ENCODE measurements around the gene AFG1L. TPM values are rescaled to one million over a fixed set of nuclear protein-coding genes. Genes with fewer than 3 reads are reported as not detected.
"Not testable (repeated sequence)": the region's sequence is repeated elsewhere in the genome, so short reads cannot be mapped to it uniquely, and the experiment has no call there.

The AFG1L gene
- total RNA-seq, 2 donors from 2014 or later: 4.6 to 5.0 TPM

GRCh38 chr6:108524528-108525248, 229.8 kb downstream of the AFG1L start:
- Mint-ChIP-seq H3K36me3 (no peaks in the 10 kb centered on the region), H3K4me3 (no peak overlapping the region), H3K27me3 (no peaks in the 10 kb centered on the region), H3K9me3 (no peaks in the 10 kb centered on the region), H3K4me1 (ENCODE audit: low read depth in 2 of 2) (no peaks in the 10 kb centered on the region), H3K27ac (no peak overlapping the region)
- no peak for ATAC-seq
- no peak for DNase-seq (ENCODE audit: low spot score)

- peak; percentile 27 to 28 for ATAC-seq
- no peak overlapping the region for H3K4me3 Mint-ChIP-seq
- H3K27me3 Mint-ChIP-seq: no peaks in the 10 kb centered on the region
- DNase-seq (ENCODE audit: low spot score): no peak
- no peaks in the 10 kb centered on the region for H3K36me3 Mint-ChIP-seq
- no peaks in the 10 kb centered on the region for H3K9me3 Mint-ChIP-seq
- no peak overlapping the region for H3K27ac Mint-ChIP-seq
- no peaks in the 10 kb centered on the region for H3K4me1 Mint-ChIP-seq (ENCODE audit: low read depth in 2 of 2)
Measured at GRCh38 chr6:108526739-108527174, 231.9 kb downstream of the AFG1L start.

GRCh38 chr6:108528878-108529277, 234.0 kb downstream of the AFG1L start:
- H3K4me3 Mint-ChIP-seq: no peak overlapping the region
- no peak overlapping the region for H3K27ac Mint-ChIP-seq
- no peaks in the 10 kb centered on the region for H3K4me1 Mint-ChIP-seq (ENCODE audit: low read depth in 2 of 2)
- ATAC-seq: no peak
- no peaks in the 10 kb centered on the region for H3K9me3 Mint-ChIP-seq
- no peaks in the 10 kb centered on the region for H3K27me3 Mint-ChIP-seq
- DNase-seq (ENCODE audit: low spot score): no peak
- H3K36me3 Mint-ChIP-seq: no peaks in the 10 kb centered on the region

GRCh38 chr6:108531332-108531731, 236.5 kb downstream of the AFG1L start:
- no peak overlapping the region for H3K4me3 Mint-ChIP-seq
- DNase-seq (ENCODE audit: low spot score) (no peak), ATAC-seq (no peak)
- H3K9me3 Mint-ChIP-seq: no peaks in the 10 kb centered on the region
- H3K4me1 Mint-ChIP-seq (ENCODE audit: low read depth in 2 of 2): no peaks in the 10 kb centered on the region
- H3K36me3 Mint-ChIP-seq: no peaks in the 10 kb centered on the region
- H3K27ac Mint-ChIP-seq: no peak overlapping the region
- H3K27me3 Mint-ChIP-seq: no peaks in the 10 kb centered on the region

GRCh38 chr6:108535114-108535742, 240.4 kb downstream of the AFG1L start:
- H3K4me3 Mint-ChIP-seq: no peak overlapping the region
- ATAC-seq: no peak
- peaks cover 6% of the 10 kb centered on the region for H3K36me3 Mint-ChIP-seq
- no peak for DNase-seq (ENCODE audit: low spot score)
- no peak overlapping the region for H3K27ac Mint-ChIP-seq
- no peaks in the 10 kb centered on the region for H3K9me3 Mint-ChIP-seq
- no peaks in the 10 kb centered on the region for H3K4me1 Mint-ChIP-seq (ENCODE audit: low read depth in 2 of 2)
- peaks cover 0 to 7% of the 10 kb centered on the region in 2 donors for H3K27me3 Mint-ChIP-seq

- H3K9me3 Mint-ChIP-seq; ATAC-seq; H3K36me3 Mint-ChIP-seq; H3K27me3 Mint-ChIP-seq; DNase-seq (ENCODE audit: low spot score); H3K27ac Mint-ChIP-seq; H3K4me1 Mint-ChIP-seq (ENCODE audit: low read depth in 2 of 2); H3K4me3 Mint-ChIP-seq: not testable (repeated sequence)
Measured at GRCh38 chr6:108535920-108536535, 241.2 kb downstream of the AFG1L start.

- H3K27me3 Mint-ChIP-seq: peaks cover 2 to 7% of the 10 kb centered on the region in 2 donors
- H3K27ac Mint-ChIP-seq: peak overlapping the region in 1 of 2 donors; percentile 34
Measured at GRCh38 chr6:108541843-108542759, 247.2 kb downstream of the AFG1L start.

GRCh38 chr6:108543175-108543940, 248.5 kb downstream of the AFG1L start:
- DNase-seq (ENCODE audit: low spot score) (no peak), ATAC-seq (no peak)
- Mint-ChIP-seq H3K4me3 (no peak overlapping the region), H3K9me3 (no peaks in the 10 kb centered on the region), H3K4me1 (ENCODE audit: low read depth in 2 of 2) (peaks cover 23 to 31% of the 10 kb centered on the region in 2 donors), H3K36me3 (peaks cover 6% of the 10 kb centered on the region), H3K27ac (peak overlapping the region in 1 of 2 donors; percentile 15), H3K27me3 (peaks cover 2 to 7% of the 10 kb centered on the region in 2 donors)

More at GRCh38 chr6:108541843-108542759, 247.2 kb downstream of the AFG1L start:
- DNase-seq (ENCODE audit: low spot score): peak; percentile 71
- H3K4me1 Mint-ChIP-seq (ENCODE audit: low read depth in 2 of 2): peaks cover 21 to 29% of the 10 kb centered on the region in 2 donors
- H3K9me3 Mint-ChIP-seq: no peaks in the 10 kb centered on the region
- no peak overlapping the region for H3K4me3 Mint-ChIP-seq
- peak; percentile 60 to 72 for ATAC-seq
- peaks cover 6% of the 10 kb centered on the region for H3K36me3 Mint-ChIP-seq

GRCh38 chr6:108544606-108545005, 249.8 kb downstream of the AFG1L start:
- no peak overlapping the region for H3K27ac Mint-ChIP-seq
- DNase-seq (ENCODE audit: low spot score) (no peak), ATAC-seq (no peak)
- no peaks in the 10 kb centered on the region for H3K9me3 Mint-ChIP-seq
- peaks cover 3% of the 10 kb centered on the region for H3K36me3 Mint-ChIP-seq
- no peak overlapping the region for H3K4me3 Mint-ChIP-seq
- peaks cover 23 to 31% of the 10 kb centered on the region in 2 donors for H3K4me1 Mint-ChIP-seq (ENCODE audit: low read depth in 2 of 2)
- peaks cover 2 to 3% of the 10 kb centered on the region in 2 donors for H3K27me3 Mint-ChIP-seq

- Mint-ChIP-seq H3K27me3 (peaks cover 0 to 2% of the 10 kb centered on the region in 2 donors), H3K36me3 (no peaks in the 10 kb centered on the region), H3K27ac (peak overlapping the region; percentile 2 to 74), H3K4me3 (peak overlapping the region; percentile 31), H3K9me3 (no peaks in the 10 kb centered on the region), H3K4me1 (ENCODE audit: low read depth in 2 of 2) (peaks cover 23 to 31% of the 10 kb centered on the region in 2 donors)
- peak in 1 of 2 donors; percentile 32 for ATAC-seq
- no peak for DNase-seq (ENCODE audit: low spot score)
Measured at GRCh38 chr6:108546079-108547049, 251.5 kb downstream of the AFG1L start.

GRCh38 chr6:108549241-108549640, 254.4 kb downstream of the AFG1L start:
- Mint-ChIP-seq H3K27me3 (no peaks in the 10 kb centered on the region), H3K27ac (no peak overlapping the region), H3K36me3 (no peaks in the 10 kb centered on the region), H3K9me3 (no peaks in the 10 kb centered on the region), H3K4me3 (no peak overlapping the region), H3K4me1 (ENCODE audit: low read depth in 2 of 2) (peaks cover 16% of the 10 kb centered on the region in 2 donors)
- ATAC-seq (no peak), DNase-seq (ENCODE audit: low spot score) (no peak)

GRCh38 chr6:108549741-108550140, 254.9 kb downstream of the AFG1L start:
- H3K4me1 Mint-ChIP-seq (ENCODE audit: low read depth in 2 of 2): peaks cover 16% of the 10 kb centered on the region in 2 donors
- no peaks in the 10 kb centered on the region for H3K27me3 Mint-ChIP-seq
- no peaks in the 10 kb centered on the region for H3K9me3 Mint-ChIP-seq
- H3K27ac Mint-ChIP-seq: no peak overlapping the region
- DNase-seq (ENCODE audit: low spot score) (no peak), ATAC-seq (no peak)
- H3K36me3 Mint-ChIP-seq: no peaks in the 10 kb centered on the region
- no peak overlapping the region for H3K4me3 Mint-ChIP-seq
